KG1 (cell line): ENCODE results near the gene ZNF286A.
"Not testable (repeated sequence)": the region's sequence is repeated elsewhere in the genome, so short reads cannot be mapped to it uniquely, and the experiment has no call there.

Source experiments
- DNase-seq: peaks from one replicate; lab custom pipeline; 2025; lab: John Stamatoyannopoulos, UW

Gene ZNF286A

DNA sequence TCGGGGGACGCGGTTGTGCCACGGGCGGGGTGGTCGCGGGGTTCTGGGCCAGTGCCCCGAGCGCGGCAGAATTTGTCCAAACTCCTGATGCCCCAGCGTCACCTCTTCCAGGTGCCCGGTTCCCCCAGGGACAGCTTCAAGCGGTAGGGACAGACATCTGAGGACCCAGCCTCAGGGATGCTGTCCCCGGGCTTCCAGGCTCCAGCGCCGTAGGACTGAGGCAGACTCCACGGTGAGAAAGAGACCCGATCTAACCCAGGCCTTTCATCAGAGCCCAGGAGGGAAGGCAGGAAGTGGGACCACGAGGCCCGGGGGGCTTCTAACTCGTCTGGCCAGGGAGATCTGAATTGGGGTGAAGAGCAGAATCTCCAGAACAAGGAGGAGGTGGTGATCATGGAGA lies 385 bp downstream of the ZNF286A start:
- not testable (repeated sequence) for DNase-seq

DNA sequence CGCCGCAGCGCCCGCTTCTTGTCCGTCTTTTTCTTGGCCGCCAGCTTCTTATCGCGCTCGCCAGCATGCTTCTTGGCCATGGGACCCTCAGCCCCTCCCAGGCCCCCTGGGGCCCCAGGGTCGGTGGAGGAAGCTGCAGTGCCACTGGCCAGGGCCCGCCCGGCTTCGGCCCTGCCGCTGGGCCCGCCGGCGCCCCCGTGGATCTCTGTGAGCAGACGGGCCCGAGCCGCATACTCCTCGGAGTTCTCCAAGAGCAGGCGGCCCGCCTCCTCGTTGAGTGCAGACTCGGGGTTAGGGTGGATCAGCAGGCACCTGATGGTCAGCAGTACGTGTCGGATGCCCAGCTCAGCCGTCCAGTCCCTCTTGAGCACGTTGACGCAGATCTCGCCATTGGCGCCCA lies 4.7 kb downstream of the ZNF286A start:
- DNase-seq = not testable (repeated sequence)

DNA sequence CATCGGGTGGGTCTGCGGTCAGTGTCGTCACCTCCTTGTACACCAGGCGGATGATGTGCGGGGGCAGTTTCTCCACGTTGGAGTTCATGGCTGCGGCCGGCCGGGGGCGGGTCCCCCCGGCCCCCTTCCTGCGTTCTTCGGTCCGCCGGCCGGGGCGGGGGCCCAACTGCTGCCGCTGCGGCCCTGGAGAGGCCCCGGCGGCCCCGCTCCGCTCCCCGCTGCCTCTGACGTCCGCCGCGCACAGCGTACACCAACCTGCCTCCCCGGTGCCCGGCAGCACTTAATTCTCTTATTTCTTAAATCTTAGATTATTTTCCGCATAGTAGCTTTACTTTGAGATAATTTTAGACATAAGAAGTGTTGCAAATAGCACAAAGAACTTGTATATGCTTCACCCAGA lies 5.3 kb downstream of the ZNF286A start:
- not testable (repeated sequence) for DNase-seq

DNA sequence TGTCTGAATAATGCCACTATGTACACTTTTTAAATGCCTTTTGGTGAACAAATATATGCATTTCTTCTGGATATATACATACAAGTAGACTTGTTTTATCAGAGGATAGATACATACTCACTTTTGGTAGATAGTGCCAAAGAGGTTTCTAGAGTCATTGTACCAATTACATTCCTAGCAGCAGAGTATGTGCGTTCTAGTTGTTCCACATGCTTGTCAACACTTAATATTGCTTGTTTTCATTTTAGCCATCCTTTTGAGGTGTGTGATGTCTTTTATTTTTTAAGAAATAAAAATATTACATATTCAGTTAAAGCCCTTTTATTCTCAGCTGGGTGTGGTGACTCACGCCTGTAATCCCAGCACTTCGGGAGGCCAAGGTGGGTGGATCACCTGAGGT lies 9.3 kb downstream of the ZNF286A start:
- not testable (repeated sequence) for DNase-seq

DNA sequence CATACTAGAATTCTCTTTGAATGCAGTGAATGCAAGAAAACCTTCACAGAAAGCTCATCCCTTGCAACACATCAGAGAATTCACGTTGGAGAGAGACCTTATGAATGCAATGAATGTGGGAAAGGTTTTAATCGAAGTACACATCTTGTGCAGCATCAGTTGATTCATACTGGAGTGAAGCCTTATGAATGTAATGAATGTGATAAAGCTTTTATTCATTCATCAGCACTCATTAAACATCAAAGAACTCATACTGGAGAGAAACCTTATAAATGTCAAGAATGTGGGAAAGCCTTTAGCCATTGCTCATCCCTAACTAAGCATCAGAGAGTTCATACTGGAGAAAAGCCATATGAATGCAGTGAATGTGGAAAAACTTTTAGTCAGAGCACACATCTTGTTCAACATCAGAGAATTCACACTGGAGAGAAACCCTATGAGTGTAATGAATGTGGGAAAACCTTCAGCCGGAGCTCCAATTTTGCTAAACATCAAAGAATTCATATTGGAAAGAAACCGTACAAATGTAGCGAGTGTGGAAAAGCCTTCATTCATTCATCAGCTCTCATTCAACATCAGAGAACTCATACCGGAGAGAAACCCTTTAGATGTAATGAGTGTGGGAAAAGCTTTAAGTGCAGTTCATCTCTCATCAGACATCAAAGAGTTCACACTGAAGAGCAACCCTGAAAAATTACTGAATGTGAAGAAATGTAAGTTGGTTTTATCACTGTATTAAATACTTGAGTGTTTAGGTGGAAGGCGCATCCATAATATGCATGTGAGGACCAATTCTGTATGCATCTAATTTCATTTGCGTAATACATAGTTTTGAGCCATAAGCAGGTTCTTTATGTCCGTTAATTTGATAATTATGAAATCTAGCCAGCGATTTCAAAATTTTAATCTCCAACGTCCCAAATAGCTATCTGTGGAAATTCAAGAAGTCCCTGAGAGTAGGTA lies 17.3 kb downstream of the ZNF286A start:
- not testable (repeated sequence) for DNase-seq

DNA sequence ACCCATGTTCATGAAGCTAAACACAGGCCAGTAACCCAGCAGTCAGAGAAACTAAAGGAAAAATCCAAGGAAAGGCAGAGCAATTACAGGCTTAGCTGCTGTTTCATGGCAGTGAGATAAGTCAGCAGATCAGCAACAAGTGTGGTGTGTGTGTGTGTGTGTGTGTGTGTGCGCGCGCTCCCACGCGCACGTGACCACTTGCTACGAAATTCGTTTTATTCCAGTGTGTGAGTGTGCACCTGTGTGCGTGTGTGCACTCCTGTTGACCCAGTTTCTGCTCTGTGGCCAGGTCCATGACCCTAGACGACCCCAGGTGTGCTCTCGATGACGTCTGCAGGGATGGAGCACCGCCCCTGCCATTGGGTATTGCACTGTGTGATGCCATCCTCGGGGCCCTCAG lies 31.0 kb downstream of the ZNF286A start:
- not testable (repeated sequence) for DNase-seq

DNA sequence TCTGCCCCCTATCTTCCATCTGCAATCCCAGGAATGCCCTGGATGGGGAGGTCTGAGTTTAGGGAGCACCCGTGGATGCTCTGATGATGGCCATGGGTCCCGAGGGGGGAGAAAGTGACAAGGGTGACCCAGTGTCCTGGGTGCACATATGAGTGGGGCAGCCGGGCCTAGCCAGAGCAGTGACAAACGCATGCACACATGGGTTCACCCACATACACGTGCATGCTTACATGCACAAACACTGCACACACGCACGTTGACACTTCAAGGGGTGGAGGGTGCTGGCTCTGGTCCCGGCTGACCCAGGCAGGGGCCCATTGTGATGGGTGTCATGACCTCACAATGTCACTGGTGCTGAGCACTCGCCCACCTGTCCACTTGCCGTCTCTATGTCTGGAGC lies 32.3 kb downstream of the ZNF286A start, which contains the start of gene TBC1D26:
TBC1D26 (plus strand) TSS at position 384 of the 400 bp plus-strand sequence. CDS start 3,066 bp downstream, outside the sequence.
- not testable (repeated sequence) for DNase-seq

DNA sequence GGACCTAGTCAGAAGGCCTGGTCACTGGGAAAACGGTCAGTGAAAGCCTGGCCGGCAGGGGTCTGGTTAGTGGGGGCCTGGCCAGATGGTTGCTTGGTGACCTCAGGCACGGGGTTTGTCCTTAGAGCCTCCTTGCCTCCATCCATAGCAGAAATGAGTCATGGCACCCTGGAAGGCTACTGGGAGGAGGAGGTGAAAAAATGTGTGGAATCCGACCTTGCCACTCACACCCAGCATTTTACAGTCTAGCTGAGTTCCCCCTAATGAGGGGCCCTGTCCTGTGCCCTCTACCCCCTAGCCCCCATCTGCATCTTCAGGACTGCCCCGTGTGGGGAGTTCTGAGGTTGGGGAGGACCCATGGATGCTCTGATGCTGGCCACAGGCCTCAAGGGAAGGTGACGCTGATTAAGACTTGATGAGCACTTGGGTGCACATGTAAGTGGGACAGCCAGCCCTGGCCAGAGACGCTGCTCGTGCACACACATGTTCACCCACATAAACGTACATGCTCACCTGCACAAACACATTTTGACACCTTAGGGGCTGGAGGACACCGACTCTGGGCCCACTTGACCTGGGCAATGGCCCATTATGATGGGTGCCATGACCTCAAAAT lies 33.7 kb downstream of the ZNF286A start:
- not testable (repeated sequence) for DNase-seq

DNA sequence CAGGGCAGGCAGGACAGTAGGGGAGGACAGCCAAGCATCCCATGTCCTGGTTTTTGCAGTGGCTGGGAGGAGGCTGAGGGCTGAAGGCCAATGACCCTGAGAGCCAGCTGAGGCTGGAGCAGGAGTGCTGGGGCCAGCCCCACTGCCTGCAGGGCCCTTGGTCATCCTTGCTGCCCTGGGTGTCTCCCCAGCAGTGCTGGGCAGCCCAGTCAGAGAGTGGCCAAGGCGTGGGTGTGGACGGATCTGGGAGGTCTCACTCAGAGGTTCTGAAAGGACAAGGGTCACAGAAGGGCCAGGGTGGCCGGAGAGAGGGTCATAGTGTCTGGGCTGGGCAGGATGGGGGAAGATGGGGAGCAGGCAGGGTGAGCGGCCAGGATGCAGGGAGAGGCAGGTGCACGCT lies 37.0 kb downstream of the ZNF286A start:
- not testable (repeated sequence) for DNase-seq

DNA sequence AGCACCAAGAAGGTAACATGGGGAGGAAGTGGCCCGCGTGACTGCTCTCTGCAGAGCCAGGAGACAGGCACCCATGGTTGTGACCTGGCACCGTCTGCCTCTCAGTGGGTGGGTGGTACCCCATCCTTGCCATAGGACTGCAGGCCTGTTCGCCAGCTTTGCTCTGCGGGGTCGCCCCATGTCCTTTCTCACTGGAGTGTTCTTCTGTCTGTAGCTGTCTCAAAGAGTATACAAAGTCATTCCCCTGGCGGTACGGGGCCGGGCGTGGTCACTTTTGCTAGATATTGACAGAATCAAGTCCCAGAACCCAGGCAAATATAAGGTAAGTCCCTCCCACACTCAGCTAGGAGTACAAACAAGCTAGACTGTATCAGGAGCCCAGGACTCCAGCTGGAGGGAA lies 38.5 kb downstream of the ZNF286A start:
- DNase-seq = no peak

DNA sequence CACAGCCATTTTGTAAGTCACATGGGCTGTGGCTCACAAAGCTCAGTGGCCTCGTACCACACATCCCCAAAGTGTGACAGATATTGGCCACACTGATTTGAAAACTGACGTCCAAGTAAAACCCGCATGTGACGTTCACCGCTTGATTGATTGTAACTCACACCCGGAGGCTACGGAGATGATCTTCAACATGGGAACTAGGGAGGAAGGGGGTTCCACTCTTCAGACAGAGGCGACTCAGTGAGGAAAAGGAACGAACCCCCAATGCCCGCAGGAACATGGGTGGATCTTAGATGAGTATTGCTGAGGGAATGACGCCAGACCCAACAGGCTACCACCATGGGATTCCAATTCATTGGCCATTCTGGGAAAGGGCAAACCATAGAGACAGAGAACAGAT lies 39.7 kb downstream of the ZNF286A start:
- not testable (repeated sequence) for DNase-seq

DNA sequence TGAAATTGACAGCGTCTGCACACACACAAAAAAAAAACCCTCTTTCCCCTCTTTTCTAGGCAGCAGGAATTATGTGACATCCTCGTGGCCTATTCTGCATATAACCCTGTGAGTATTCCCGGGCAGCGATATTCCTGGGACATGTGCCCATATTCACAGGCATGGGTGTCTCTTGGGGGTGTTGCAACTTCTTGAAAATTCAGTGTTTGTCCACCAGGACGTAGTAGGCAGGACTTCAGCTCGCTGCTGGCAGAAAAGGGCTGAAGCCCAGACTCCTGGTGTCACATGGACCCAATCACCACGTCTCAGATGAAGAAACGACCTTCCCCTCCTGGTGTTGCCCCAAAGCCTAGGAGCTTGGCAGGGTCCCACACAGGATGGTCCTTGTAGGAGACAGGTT lies 40.5 kb downstream of the ZNF286A start:
- DNase-seq = not testable (repeated sequence)

DNA sequence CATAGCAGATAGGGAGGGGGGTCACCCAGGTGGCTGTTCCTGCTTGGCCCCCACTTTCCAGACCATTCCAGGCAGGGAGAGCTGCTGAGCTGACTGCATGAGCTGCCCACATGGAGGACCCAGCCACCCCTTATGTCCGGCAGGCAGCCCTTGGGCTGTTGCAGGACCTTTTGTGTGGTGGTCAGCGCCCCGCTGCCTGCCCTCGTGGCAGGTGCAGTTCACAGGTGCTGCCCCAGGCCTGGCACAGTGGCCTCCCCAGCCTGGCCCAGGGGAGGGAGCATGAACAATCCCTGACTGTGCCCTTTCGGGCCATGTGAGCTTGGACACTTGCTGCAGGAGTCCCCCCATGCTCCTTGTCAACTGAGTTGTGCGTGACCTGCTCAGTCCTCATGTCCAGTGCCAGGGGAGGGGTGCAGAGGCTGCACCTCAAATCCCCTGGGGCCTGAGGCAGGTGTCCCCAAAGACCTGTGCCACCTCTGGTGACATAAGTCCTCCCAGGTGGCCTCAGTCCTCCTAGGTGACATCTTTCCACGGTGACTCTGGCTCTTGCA lies 41.1 kb downstream of the ZNF286A start:
- DNase-seq = no peak

DNA sequence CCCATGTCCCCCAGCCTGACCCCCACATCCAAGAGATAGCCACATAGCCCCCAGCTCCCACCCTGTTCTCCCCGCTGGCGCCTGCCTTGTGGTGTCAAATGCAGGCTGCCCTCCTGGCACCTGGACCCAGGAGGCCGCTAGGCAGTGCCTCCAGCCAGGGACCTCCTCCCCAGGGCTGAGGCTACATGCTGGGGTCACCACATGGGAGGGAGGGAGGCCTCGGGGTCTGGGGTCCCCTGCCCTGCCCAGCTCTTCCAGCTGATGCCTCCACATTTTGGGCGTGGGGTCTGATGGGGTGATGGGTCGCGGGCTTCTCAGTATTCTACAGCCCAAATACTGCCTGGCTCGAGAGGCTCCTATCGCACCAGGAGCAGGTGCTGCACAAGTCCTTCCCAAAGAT lies 42.1 kb downstream of the ZNF286A start:
- no peak for DNase-seq

DNA sequence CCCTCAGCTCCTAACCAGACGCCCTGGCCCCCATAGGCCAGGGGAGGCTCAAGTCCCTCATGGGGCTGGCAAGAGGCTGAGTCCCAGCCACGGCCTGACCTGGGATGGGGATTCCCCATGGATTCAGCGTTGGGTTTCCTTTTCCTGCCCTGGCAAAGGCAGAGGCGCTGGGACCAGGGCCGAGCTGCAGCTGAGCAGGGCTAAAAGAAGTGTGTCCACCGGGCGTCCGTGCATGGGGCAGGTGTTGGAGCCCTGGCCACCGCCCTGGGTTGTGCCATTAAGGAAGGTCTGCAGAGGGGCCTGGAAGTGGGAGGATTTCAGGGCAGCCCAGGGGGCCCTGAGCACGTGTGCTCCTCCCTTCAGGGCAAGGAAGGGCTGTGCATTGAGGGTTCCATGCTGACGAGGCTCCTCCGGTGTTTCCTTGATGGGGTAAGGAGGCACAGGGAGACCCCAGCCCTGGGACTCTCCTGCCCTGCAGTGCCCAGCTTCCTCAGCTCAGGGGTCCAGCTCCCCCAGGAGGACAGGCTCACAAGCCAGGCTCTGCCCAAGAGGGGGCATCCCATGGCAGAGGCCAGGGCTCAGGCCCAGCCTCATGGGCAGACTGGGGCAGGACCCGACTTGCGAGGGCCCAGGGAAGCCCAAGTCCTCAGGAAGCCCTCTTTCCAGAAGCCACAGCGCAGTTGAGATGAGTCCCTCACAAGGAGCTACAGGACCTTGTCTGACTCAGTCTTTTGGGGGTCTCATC lies 42.7 kb downstream of the ZNF286A start:
- DNase-seq = no peak

DNA sequence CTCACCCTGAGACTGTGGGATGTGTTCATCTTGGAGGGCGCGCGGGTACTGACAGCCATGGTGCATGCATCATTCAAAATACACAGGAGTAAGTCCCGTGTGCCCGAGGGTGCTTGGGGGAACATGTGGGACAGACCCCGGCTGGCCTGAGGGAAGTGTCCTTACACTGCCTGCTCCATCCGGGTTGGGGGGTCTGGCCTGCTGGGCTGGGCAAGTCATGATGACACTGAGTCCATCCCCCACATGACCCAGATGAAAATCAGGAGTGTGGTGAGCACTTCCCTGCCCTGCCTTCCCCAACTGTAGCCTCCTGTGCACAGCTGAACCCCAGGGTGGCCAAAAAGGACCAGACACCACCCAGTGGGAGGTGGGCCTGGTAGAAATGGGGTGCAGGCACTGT lies 43.4 kb downstream of the ZNF286A start:
- DNase-seq = no peak

DNA sequence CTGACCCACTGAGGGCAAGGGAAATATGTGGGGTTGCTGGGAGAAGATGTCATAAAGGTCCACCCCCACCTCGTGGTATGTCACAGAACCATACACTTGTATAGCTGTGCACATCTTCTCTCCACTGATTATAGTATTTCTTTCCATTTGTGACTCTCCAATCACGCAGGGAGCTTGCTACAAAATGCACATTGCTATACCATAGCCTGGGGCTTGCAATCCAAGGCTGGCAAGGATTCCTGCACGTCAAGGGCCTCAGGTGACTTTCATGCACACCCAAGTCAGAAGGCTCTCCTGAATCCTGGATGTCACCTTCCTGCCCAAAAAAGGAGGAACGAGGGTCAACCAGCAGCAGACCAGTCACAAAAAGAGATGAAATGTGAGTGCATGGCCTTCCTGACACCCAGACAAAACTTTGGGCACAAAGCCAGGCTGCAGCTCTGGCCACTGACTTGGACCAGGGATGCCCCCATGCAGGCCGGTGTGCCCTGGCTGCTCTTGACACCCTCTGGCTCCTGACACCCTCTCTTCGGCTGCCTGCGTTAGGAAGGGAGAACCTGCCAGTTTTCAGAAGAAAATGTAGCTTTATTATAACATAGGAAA lies 44.6 kb downstream of the ZNF286A start:
- DNase-seq = no peak

DNA sequence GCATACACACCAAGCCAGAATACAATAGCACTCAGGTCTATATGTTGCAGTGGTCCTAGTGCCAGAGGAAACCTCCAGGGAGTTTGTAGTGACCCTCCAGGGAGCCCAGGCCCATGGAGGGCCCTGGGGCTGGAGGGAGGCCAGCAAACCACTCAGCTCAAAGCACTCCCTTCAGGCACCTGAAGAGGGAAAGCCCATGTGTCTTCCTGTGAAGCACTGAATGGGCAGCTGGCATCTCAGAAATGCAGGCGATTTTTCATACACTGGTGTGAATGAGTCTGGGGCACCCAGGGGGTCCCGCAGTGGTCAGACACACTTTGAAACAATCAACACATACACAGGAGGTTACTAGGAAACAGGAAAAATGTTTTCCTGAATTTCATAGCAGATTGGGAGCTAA lies 45.3 kb downstream of the ZNF286A start:
- no peak for DNase-seq

DNA sequence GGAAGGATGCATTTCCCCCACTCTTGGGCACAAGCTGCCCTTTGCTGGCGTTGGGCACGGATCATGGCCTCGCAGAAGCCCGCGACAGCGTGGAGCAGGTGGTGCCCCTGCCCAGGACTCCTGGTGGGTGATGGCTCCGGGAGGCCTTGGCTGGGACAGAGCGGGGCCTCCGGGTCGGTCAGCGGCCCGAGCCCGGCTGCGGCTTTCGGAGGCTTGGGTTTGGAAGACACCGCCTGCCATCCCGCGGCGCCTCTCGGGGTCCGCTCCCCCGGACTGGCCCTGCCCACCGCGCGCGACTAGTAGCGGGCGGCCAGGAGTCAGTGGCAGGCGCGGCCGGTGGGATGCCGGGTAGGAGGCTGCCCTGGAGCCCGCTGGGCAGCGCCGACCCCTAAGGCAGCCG lies 49.9 kb downstream of the ZNF286A start:
- DNase-seq = not testable (repeated sequence)

DNA sequence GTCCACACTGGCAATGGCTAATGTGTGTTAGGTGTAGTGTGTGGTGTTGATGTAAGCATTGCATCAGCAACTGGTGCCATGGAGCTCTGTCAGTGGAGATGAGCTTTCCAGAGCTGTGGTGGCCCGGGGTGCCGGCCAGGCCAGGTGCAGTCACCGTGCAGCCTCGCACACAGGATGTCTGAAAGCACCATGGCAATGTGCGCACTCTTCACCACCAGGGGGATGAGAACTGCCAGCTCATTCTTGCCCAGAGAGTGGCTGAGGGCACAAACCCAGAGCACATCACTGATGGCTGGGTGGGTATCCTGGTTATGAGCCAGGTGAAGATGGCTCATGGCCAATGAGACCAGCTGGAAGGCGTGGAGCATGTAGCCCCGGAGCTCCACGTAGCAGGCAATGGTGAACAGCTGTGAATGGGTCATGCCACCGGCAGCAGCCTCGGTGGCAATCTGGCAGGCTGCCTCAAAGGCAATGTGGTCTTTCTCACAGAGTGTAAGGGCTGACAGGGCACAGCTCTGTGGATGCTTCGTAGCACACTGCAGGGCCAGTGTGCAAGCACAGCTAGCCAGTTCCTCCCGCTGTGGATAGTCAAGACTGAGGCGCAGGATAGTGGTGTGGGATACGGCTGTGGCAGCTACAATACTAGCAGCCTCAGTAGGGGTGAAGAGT lies 69.4 kb downstream of the ZNF286A start:
- DNase-seq = not testable (repeated sequence)
